Measurements from ENCODE around the gene SNAPC4. TPM values are rescaled to one million over a fixed set of nuclear protein-coding genes. Genes with fewer than 3 reads are reported as not detected.

SNAPC4 gene
- 1 to 10 TPM in 2 of 3 donors, under 1 TPM in 1; 0.40 to 2.0 (median 1.0) TPM for polyA plus RNA-seq

- Mint-ChIP-seq H3K36me3 (peaks cover 0 to 4% (median under 1%) of the 10 kb centered on the region in 3 donors), H3K27me3 (ENCODE audit: low read depth in 3 of 3) (peaks cover 2 to 7% (median 2%) of the 10 kb centered on the region in 3 donors), H3K4me1 (peaks cover 29 to 36% of the 10 kb centered on the region in 2 donors), H3K9me3 (no peaks in the 10 kb centered on the region), H3K27ac (peak within 1 kb of the TSS; percentile 13 to 86 (median 70)), H3K4me3 (peak within 1 kb of the TSS; percentile 82 to 90 (median 87))
- peak; percentile 85 to 88 (median 87) for DNase-seq
Measured at GRCh38 chr9:136400038-136400834, at the start of gene SNAPC4. Gene SNAPC4 (minus strand): TSS chr9:136400170. CDS start chr9:136398428, 1,742 bp downstream.

GRCh38 chr9:136448655-136449054 lies 48.7 kb upstream of the SNAPC4 start:
- Mint-ChIP-seq H3K27me3 (ENCODE audit: low read depth in 3 of 3) (no peaks in the 10 kb centered on the region), H3K36me3 (peaks cover 20 to 46% (median 30%) of the 10 kb centered on the region in 3 donors), H3K4me1 (no peaks in the 10 kb centered on the region), H3K9me3 (no peaks in the 10 kb centered on the region), H3K4me3 (no peak overlapping the region), H3K27ac (peak overlapping the region in 1 of 6 donors; percentile 67)
- DNase-seq: no peak

- no peak overlapping the region for H3K4me3 Mint-ChIP-seq
- H3K27me3 Mint-ChIP-seq (ENCODE audit: low read depth in 3 of 3): no peaks in the 10 kb centered on the region
- no peak overlapping the region for H3K27ac Mint-ChIP-seq
- DNase-seq: no peak
- no peaks in the 10 kb centered on the region for H3K4me1 Mint-ChIP-seq
- no peaks in the 10 kb centered on the region for H3K9me3 Mint-ChIP-seq
- peaks cover 16 to 47% (median 25%) of the 10 kb centered on the region in 3 donors for H3K36me3 Mint-ChIP-seq
Measured at GRCh38 chr9:136447173-136447778, 47.3 kb upstream of the SNAPC4 start.

GRCh38 chr9:136445799-136446198 lies 45.8 kb upstream of the SNAPC4 start:
- H3K27me3 Mint-ChIP-seq (ENCODE audit: low read depth in 3 of 3): peaks cover 0 to 2% (median 0%) of the 10 kb centered on the region in 3 donors
- no peaks in the 10 kb centered on the region for H3K9me3 Mint-ChIP-seq
- no peak overlapping the region for H3K27ac Mint-ChIP-seq
- no peaks in the 10 kb centered on the region for H3K4me1 Mint-ChIP-seq
- no peak overlapping the region for H3K4me3 Mint-ChIP-seq
- peaks cover 16 to 46% (median 25%) of the 10 kb centered on the region in 3 donors for H3K36me3 Mint-ChIP-seq
- DNase-seq: no peak

- Mint-ChIP-seq H3K27me3 (ENCODE audit: low read depth in 3 of 3) (peaks cover 0 to 7% (median 0%) of the 10 kb centered on the region in 3 donors), H3K36me3 (peaks cover 12 to 39% (median 20%) of the 10 kb centered on the region in 3 donors), H3K27ac (no peak overlapping the region), H3K9me3 (no peaks in the 10 kb centered on the region), H3K4me3 (no peak overlapping the region), H3K4me1 (no peaks in the 10 kb centered on the region)
- DNase-seq: no peak
Measured at GRCh38 chr9:136444102-136444501, 44.1 kb upstream of the SNAPC4 start.

DNA sequence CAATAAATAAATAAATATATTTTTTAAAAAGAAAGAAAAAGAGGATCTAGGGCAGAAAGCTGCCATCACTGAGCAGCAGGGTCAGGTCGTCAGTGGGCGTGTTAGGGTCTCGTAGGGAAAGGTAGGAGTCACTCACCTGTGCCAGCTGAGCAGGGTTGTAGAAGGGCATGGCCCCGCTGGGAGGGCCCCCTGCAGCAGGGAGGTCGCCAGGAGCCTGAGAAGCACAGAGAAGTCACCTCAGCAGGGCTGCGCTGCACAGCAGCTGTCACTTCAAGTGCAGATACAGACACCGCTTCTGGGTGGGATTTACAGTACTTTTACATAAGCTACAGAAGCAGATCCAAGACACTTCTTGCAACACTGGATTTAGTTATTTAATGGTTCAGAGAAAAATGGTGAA lies 43.7 kb upstream of the SNAPC4 start:
- peaks cover 12 to 39% (median 20%) of the 10 kb centered on the region in 3 donors for H3K36me3 Mint-ChIP-seq
- no peaks in the 10 kb centered on the region for H3K4me1 Mint-ChIP-seq
- peaks cover 0 to 7% (median 0%) of the 10 kb centered on the region in 3 donors for H3K27me3 Mint-ChIP-seq (ENCODE audit: low read depth in 3 of 3)
- no peak overlapping the region for H3K4me3 Mint-ChIP-seq
- no peak for DNase-seq
- H3K9me3 Mint-ChIP-seq: no peaks in the 10 kb centered on the region
- peak overlapping the region in 1 of 6 donors; percentile 53 for H3K27ac Mint-ChIP-seq

DNA sequence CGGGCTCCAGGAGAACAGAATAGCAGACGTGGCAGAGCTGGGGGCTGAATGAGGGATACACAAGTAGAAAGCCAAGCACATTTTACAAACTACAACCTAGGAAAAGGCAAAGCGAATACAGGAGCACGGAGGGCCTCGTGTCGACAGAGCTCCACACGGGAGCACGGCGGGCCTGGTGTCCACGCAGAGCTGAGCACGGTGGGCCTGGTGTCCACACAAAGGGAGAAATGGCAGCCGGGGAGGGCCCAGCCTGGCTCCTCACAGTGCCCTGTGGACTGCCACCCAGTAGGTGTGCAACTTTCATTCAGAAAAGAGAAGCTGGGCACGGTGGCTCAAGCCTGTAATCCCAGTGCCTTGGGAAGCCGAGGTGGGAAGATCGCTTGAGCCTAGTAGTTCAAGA lies 43.1 kb upstream of the SNAPC4 start:
- Mint-ChIP-seq H3K36me3 (peaks cover 12 to 34% (median 18%) of the 10 kb centered on the region in 3 donors), H3K9me3 (no peaks in the 10 kb centered on the region), H3K4me1 (peaks cover 4% of the 10 kb centered on the region in 2 donors), H3K27me3 (ENCODE audit: low read depth in 3 of 3) (peaks cover 0 to 9% (median 4%) of the 10 kb centered on the region in 3 donors), H3K27ac (no peak overlapping the region), H3K4me3 (no peak overlapping the region)
- DNase-seq: no peak

GRCh38 chr9:136442265-136442664 lies 42.3 kb upstream of the SNAPC4 start:
- peak overlapping the region in 2 of 6 donors; percentile 59 to 80 for H3K27ac Mint-ChIP-seq
- no peak for DNase-seq
- H3K9me3 Mint-ChIP-seq: no peaks in the 10 kb centered on the region
- H3K4me1 Mint-ChIP-seq: peaks cover 12% of the 10 kb centered on the region in 2 donors
- H3K27me3 Mint-ChIP-seq (ENCODE audit: low read depth in 3 of 3): peaks cover 0 to 9% (median 5%) of the 10 kb centered on the region in 3 donors
- no peak overlapping the region for H3K4me3 Mint-ChIP-seq
- peaks cover 8 to 26% (median 14%) of the 10 kb centered on the region in 3 donors for H3K36me3 Mint-ChIP-seq

GRCh38 chr9:136441681-136442245 lies 41.8 kb upstream of the SNAPC4 start:
- Mint-ChIP-seq H3K4me3 (peak overlapping the region in 1 of 5 donors; percentile 30), H3K27me3 (ENCODE audit: low read depth in 3 of 3) (peaks cover 0 to 9% (median 6%) of the 10 kb centered on the region in 3 donors), H3K9me3 (no peaks in the 10 kb centered on the region), H3K27ac (no peak overlapping the region), H3K36me3 (peaks cover 5 to 21% (median 11%) of the 10 kb centered on the region in 3 donors), H3K4me1 (peaks cover 17% of the 10 kb centered on the region in 2 donors)
- no peak for DNase-seq

DNA sequence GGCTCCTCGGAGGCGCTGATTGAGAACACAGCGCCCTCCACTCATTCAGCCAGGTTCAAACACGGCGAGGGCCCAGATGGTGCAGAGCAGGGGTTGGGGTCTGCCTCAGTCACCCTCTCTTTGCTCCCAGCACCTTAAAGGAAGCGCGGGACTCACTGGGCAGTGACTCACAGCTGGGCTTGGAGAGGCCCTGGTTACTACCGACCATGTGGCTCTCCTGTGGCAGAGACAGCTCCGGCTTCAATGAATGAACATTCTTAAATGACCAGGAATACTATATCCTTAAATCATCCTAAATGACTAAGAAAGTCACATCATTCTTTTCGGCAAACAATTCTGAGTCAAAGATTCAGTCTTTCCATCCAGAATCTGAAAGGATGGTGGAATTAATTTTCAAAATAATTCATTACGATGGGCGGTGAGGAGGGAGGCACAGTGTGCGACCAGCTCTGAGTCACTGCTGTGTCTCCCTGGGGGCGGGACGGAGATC lies 41.3 kb upstream of the SNAPC4 start:
- peak overlapping the region in 1 of 5 donors; percentile 30 for H3K4me3 Mint-ChIP-seq

GRCh38 chr9:136439481-136440408 lies 39.8 kb upstream of the SNAPC4 start, which contains the start of gene INPP5E:
Gene INPP5E (minus strand): TSS chr9:136439845. CDS start chr9:136439419, 426 bp downstream.
- Mint-ChIP-seq H3K27ac (peak within 1 kb of the TSS in 3 of 6 donors; percentile 46 to 65 (median 49)), H3K36me3 (peaks cover 0 to 15% (median 6%) of the 10 kb centered on the region in 3 donors), H3K4me1 (peaks cover 27 to 29% of the 10 kb centered on the region in 2 donors), H3K4me3 (peak within 1 kb of the TSS; percentile 46 to 83 (median 78)), H3K9me3 (no peaks in the 10 kb centered on the region), H3K27me3 (ENCODE audit: low read depth in 3 of 3) (peaks cover 0 to 9% (median 6%) of the 10 kb centered on the region in 3 donors)
- peak; percentile 83 to 86 (median 85) for DNase-seq

More for the DNA sequence above, 41.3 kb upstream of the SNAPC4 start:
- Mint-ChIP-seq H3K4me1 (peaks cover 21 to 22% of the 10 kb centered on the region in 2 donors), H3K9me3 (no peaks in the 10 kb centered on the region), H3K36me3 (peaks cover 0 to 16% (median 6%) of the 10 kb centered on the region in 3 donors), H3K27me3 (ENCODE audit: low read depth in 3 of 3) (peaks cover 0 to 9% (median 6%) of the 10 kb centered on the region in 3 donors), H3K27ac (no peak overlapping the region)
- no peak for DNase-seq

DNA sequence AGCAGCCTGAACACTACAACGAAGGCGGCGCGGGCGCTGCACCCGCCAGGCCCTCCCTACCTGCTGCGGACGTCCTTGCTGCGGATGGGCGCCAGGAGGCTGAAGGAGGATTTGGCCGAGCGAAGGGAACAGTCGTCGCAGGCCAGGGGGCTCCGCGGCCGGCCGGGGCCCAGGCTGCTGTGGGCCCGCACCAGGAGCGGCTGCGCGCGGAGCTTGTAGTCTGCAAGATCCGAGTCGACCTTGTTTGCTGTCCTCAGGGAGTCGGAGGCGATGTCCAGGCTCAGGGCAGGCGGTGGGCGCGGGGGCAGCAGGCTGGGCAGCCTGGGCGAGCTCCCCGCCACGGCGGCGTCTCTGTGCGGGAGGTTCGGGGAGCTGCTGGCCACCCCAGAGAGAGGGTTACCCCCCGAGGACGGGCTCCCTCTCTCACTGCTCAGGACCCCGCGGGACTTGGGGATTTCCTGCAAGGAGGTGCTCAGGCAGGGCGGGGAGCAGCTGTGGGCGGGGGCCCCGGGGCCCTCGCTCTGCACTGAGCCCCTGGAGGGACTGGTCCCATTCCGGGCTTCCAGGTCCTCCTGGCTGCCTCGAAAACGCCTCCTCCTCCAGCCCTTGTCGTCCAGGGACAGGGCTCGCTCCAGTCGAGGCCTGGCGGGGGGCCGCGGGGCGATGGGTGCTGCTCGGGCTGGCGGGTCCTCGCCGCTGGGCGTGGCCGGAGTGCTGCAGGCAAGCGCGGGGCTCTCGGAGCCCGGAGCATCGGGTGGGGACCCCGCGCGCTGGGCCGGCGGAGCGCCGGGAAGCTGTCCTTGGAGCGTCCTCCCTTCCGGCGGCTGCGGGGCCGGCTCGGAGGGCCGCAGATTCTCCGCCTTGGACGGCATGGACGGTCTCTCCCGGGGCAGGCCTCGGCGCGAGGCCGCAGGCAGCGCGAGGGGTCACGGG lies 38.8 kb upstream of the SNAPC4 start:
- Mint-ChIP-seq H3K27ac (peak overlapping the region in 1 of 6 donors; percentile 23), H3K36me3 (peaks cover 0 to 13% (median 3%) of the 10 kb centered on the region in 3 donors), H3K9me3 (no peaks in the 10 kb centered on the region), H3K27me3 (ENCODE audit: low read depth in 3 of 3) (peaks cover 0 to 9% (median 6%) of the 10 kb centered on the region in 3 donors), H3K4me3 (peak overlapping the region; percentile 75 to 83 (median 78)), H3K4me1 (peaks cover 27 to 29% of the 10 kb centered on the region in 2 donors)
- peak; percentile 18 to 33 (median 27) for DNase-seq

All from immature natural killer cell (primary cell).